Gastroesophageal sphincter (tissue), 4 donors: Measurements from ENCODE around the gene FRMD4B. TPM values are rescaled to one million over a fixed set of nuclear protein-coding genes. Genes with fewer than 3 reads are reported as not detected.

Experiments
- ATAC-seq: fragments of 150-250 bp; one replicate; pipeline ENCODE4 v1.9.1; 2016; ENCODE audit warnings: mild to moderate bottlenecking, moderate library complexity
- H3K27ac ChIP-seq, 4 donors: fragments of 200-600 bp; sonication (generic) in 3 of 4; 1 replicate in 3 of 4; 2 replicates in 1 of 4; pipeline ENCODE4 v1.5.1; 2016 to 2019
- H3K27me3 ChIP-seq: fragments of 200-600 bp; sonication (generic); one replicate; pipeline ENCODE4 v1.5.1; 2019
- H3K36me3 ChIP-seq, 2 donors: fragments of 200-600 bp; sonication (generic); one replicate each; pipeline ENCODE4 v1.5.1; 2019; ENCODE audit warnings: control low read depth in 1 of 2
- H3K4me1 ChIP-seq, 3 donors: fragments of 200-600 bp; sonication (generic); 1 replicate in 2 of 3; 2 replicates in 1 of 3; pipeline ENCODE4 v1.5.1; 2016 to 2019; ENCODE audit warnings: control low read depth in 2 of 3
- H3K4me3 ChIP-seq, 2 donors: fragments of 200-600 bp; sonication (generic); one replicate each; pipeline ENCODE4 v1.5.1; 2019; ENCODE audit warnings: mild to moderate bottlenecking in 1 of 2, moderate library complexity in 1 of 2
- H3K9me3 ChIP-seq, 3 donors: fragments of 200-600 bp; sonication (generic); one replicate each; pipeline ENCODE4 v1.5.1; 2017 to 2019; ENCODE audit warnings: control low read depth in 2 of 3
- CTCF ChIP-seq, 4 experiments: fragments of 200-600 bp in 2 of 4; fragments of 450-650 bp in 2 of 4; sonication (generic) in 1 of 4; IDR thresholded peaks; one replicate each; pipeline ENCODE4 v1.5.1; 2017 to 2019; ENCODE audit warnings: antibody characterized with exemption in 4 of 4, mild to moderate bottlenecking in 2 of 4, moderate library complexity in 2 of 4
- EP300 ChIP-seq: sonication (generic); formaldehyde crosslinking; IDR thresholded peaks from one replicate; pipeline ENCODE4 v1.6.1; 2017; ENCODE audit warnings: antibody characterized with exemption, mild to moderate bottlenecking
- POLR2A ChIP-seq, 2 donors: fragments of 450-650 bp; IDR thresholded peaks; one replicate each; pipeline ENCODE4 v1.6.1; 2017; ENCODE audit warnings: antibody characterized with exemption in 2 of 2, mild to moderate bottlenecking in 2 of 2, moderate library complexity in 1 of 2
- POLR2AphosphoS5 ChIP-seq: sonication (generic); formaldehyde crosslinking; IDR thresholded peaks from one replicate; pipeline ENCODE4 v1.6.1; 2017; ENCODE audit warnings: antibody characterized with exemption
- WGBS, 2 donors: methylation state at CpG; one replicate each; pipeline ENCODE4 v1.1.5; 2018; ENCODE audit warnings: low coverage in 1 of 2; 5-methylcytosine and 5-hydroxymethylcytosine counted together
- total RNA-seq, 4 donors: library from RNA; depleted of rRNA; stranded (reverse); fragments of >200 nt; gene quantifications; one replicate each; pipeline ENCODE4 v1.1.0, GENCODE V29; 2016

Gene FRMD4B
- total RNA-seq, 4 donors from 2014 or later, result 7.1 to 22.3 (median 19.8) TPM

GRCh38 chr3:69172058-69172457 is 213.8 kb downstream of the FRMD4B start:
- Histone ChIP-seq H3K4me3 (no peak overlapping the region), H3K4me1 (peaks cover 0 to 20% (median 3%) of the 10 kb centered on the region in 3 donors), H3K9me3 (no peaks in the 10 kb centered on the region), H3K27me3 (no peaks in the 10 kb centered on the region), H3K27ac (no peak overlapping the region), H3K36me3 (peaks cover 0 to 11% of the 10 kb centered on the region in 2 donors)
- no peak for TF ChIP-seq EP300
- no peak for TF ChIP-seq POLR2A (IDR thresholded peaks at IDR 0.05)
- TF ChIP-seq POLR2AphosphoS5, result no peak
- TF ChIP-seq CTCF (IDR thresholded peaks at IDR 0.05), result no peak
- 97 to 100% methylated on average over 1 of the region's 1 CpG for WGBS, 2 donors
- no peak for ATAC-seq

GRCh38 chr3:69166446-69166845 is 219.4 kb downstream of the FRMD4B start:
- H3K27me3 ChIP-seq, result no peaks in the 10 kb centered on the region
- WGBS, 2 donors, result 100% methylated on average over 1 of the region's 1 CpG; no CpG with 5 or more reads in 1 of the 2 donors
- peaks cover 0 to 4% of the 10 kb centered on the region in 2 donors for H3K36me3 ChIP-seq
- no peak for TF ChIP-seq POLR2AphosphoS5
- no peak for TF ChIP-seq POLR2A (IDR thresholded peaks at IDR 0.05)
- no peak for TF ChIP-seq CTCF (IDR thresholded peaks at IDR 0.05)
- TF ChIP-seq EP300, result no peak
- no peak overlapping the region for H3K27ac ChIP-seq
- H3K4me1 ChIP-seq, result no peaks in the 10 kb centered on the region
- no peak overlapping the region for H3K4me3 ChIP-seq
- no peak for ATAC-seq
- no peaks in the 10 kb centered on the region for H3K9me3 ChIP-seq

- 93 to 100% methylated on average over 2 to 3 of the region's 4 CpGs for WGBS, 2 donors
- Histone ChIP-seq H3K27me3 (no peaks in the 10 kb centered on the region), H3K27ac (no peak overlapping the region), H3K36me3 (no peaks in the 10 kb centered on the region), H3K4me3 (no peak overlapping the region), H3K9me3 (no peaks in the 10 kb centered on the region), H3K4me1 (no peaks in the 10 kb centered on the region)
- no peak for TF ChIP-seq EP300
- TF ChIP-seq POLR2A (IDR thresholded peaks at IDR 0.05), result no peak
- TF ChIP-seq POLR2AphosphoS5, result no peak
- no peak for ATAC-seq
These were observed 220.1 kb downstream of the FRMD4B start for GRCh38 chr3:69165744-69166143.

GRCh38 chr3:69164296-69164695 is 221.6 kb downstream of the FRMD4B start:
- no peak overlapping the region for H3K4me3 ChIP-seq
- no peaks in the 10 kb centered on the region for H3K36me3 ChIP-seq
- TF ChIP-seq EP300, result no peak
- TF ChIP-seq POLR2AphosphoS5, result no peak
- TF ChIP-seq CTCF (IDR thresholded peaks at IDR 0.05), result no peak
- TF ChIP-seq POLR2A (IDR thresholded peaks at IDR 0.05), result no peak
- no peaks in the 10 kb centered on the region for H3K4me1 ChIP-seq
- ATAC-seq, result no peak
- H3K27me3 ChIP-seq, result no peaks in the 10 kb centered on the region
- no peak overlapping the region for H3K27ac ChIP-seq
- H3K9me3 ChIP-seq, result no peaks in the 10 kb centered on the region

- Histone ChIP-seq H3K9me3 (no peaks in the 10 kb centered on the region), H3K27me3 (no peaks in the 10 kb centered on the region), H3K4me3 (no peak overlapping the region), H3K36me3 (no peaks in the 10 kb centered on the region), H3K4me1 (no peaks in the 10 kb centered on the region), H3K27ac (no peak overlapping the region)
- TF ChIP-seq POLR2A (IDR thresholded peaks at IDR 0.05) (no peak), CTCF (IDR thresholded peaks at IDR 0.05) (no peak), EP300 (no peak), POLR2AphosphoS5 (no peak)
- no peak for ATAC-seq
- WGBS, 2 donors, result 80 to 81% methylated on average over 2 of the region's 2 CpGs
These were observed 223.4 kb downstream of the FRMD4B start for GRCh38 chr3:69162308-69162980.
